PC-3 (cell line): ENCODE data around the gene SDCBP2.

Source experiments
- EZH2 ChIP-seq: fragments of 300-600 bp; sonication (generic); IDR thresholded peaks from one replicate; pipeline ENCODE4 v1.6.1; 2017; ENCODE audit warnings: antibody characterized with exemption, mild to moderate bottlenecking, low read length; ENCODE audit not compliant: unreplicated experiment
- TF ChIP-seq, protein P1 (sequence below): fragments of 300-600 bp; sonication (generic); conservative IDR thresholded peaks from 2 replicates; pipeline ENCODE4 v1.5.1; 2017; ENCODE audit warnings: antibody characterized with exemption, low read depth, mild to moderate bottlenecking, low read length

DNA sequence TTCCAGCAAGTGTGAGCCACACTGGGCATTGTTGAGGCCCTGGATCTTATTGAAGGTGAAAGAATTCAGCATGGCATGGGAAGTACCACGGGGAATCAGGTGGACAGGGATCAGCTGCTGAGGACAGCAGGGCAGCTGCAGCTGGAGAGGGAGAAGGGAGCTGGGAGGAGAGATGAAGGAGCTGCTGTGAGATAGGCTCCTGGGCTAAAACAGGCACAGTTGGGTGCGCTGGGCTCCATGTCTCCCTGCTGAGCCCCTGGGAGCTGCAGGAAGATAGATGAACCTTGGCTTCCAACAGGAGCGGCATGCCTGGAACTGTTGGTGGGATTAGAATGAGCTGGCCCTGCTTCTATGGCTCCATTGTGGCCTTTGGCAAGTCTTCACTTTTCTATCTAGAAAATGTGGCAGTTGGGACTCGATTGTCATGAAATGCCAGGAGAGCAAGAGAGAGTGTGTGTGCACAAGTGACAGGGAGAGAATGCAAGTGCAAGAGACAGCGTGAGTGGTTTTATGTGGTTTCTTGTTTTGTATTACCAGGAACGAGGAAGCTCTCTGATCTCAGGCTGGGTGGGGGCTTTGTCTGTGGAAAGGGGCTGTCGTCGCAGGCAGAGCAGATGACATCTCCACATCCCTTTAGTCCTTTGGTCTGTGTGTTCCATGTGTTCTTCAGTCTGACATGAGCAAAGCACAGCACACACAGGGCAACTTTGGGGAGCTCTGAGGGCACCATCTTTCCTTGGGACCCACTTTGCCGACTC is 42.5 kb downstream of the SDCBP2 start:
- TF ChIP-seq, protein P1, sequence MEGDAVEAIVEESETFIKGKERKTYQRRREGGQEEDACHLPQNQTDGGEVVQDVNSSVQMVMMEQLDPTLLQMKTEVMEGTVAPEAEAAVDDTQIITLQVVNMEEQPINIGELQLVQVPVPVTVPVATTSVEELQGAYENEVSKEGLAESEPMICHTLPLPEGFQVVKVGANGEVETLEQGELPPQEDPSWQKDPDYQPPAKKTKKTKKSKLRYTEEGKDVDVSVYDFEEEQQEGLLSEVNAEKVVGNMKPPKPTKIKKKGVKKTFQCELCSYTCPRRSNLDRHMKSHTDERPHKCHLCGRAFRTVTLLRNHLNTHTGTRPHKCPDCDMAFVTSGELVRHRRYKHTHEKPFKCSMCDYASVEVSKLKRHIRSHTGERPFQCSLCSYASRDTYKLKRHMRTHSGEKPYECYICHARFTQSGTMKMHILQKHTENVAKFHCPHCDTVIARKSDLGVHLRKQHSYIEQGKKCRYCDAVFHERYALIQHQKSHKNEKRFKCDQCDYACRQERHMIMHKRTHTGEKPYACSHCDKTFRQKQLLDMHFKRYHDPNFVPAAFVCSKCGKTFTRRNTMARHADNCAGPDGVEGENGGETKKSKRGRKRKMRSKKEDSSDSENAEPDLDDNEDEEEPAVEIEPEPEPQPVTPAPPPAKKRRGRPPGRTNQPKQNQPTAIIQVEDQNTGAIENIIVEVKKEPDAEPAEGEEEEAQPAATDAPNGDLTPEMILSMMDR: no peak
- TF ChIP-seq EZH2: no peak
